GM20000 (cell line): ENCODE data around the gene ADD3.

Experiments
- DNase-seq: peaks from one replicate; pipeline ENCODE4 v3.0.0; 2012; ENCODE audit warnings: low spot score
- TF ChIP-seq, protein P1 (sequence below): IDR thresholded peaks from 2 replicates; pipeline ENCODE4 v1.5.1; 2012; ENCODE audit warnings: mild to moderate bottlenecking, control low read depth; ENCODE audit errors: extremely low read depth, missing control alignments

ADD3 gene

DNA sequence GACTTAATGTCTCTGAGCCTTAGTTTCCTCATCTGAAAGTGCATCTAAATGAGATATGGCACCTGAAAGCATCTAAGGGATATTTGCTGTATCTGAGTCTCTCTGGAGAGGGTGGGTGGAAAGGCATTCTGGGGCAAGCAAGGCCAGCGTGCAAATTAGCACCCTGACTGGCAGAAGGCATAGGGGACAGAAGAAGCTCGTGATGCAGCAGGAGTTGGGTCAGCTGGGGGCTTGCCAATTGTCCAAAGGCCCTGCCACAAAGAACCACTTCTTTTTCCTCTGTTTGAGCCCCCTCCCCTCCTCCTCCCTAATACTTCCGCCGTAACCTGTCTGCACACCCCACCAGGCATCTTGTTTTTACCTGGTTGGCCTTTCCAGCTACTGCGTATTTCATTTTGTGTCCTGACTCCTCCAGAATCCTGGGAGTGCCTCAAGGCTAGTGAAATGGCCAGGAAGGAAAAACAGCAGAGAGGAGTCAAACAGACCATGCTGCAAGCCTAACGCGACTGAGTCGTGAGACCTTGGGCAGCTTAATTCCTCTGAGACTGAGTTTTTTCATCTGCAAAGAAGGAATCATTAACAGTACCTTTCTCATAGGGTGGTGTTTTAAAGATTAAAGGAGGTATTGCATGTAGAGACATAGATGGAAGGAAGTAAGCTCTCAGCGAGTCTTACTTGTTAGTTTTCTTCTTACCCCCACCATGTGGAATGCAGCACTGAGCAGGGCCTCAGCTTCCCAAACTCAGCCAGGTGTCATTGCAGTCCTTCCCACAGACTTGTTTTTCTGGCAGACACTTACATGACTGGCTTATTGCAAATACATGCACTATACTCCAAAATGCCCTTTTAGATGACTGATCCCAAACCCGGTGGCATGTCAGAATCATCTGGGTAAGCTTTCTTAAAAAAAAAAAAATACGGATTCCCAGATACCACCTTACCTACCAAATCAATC, 150.5 kb downstream of the ADD3 start:
- DNase-seq = no peak
- TF ChIP-seq, protein P1, sequence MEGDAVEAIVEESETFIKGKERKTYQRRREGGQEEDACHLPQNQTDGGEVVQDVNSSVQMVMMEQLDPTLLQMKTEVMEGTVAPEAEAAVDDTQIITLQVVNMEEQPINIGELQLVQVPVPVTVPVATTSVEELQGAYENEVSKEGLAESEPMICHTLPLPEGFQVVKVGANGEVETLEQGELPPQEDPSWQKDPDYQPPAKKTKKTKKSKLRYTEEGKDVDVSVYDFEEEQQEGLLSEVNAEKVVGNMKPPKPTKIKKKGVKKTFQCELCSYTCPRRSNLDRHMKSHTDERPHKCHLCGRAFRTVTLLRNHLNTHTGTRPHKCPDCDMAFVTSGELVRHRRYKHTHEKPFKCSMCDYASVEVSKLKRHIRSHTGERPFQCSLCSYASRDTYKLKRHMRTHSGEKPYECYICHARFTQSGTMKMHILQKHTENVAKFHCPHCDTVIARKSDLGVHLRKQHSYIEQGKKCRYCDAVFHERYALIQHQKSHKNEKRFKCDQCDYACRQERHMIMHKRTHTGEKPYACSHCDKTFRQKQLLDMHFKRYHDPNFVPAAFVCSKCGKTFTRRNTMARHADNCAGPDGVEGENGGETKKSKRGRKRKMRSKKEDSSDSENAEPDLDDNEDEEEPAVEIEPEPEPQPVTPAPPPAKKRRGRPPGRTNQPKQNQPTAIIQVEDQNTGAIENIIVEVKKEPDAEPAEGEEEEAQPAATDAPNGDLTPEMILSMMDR = no peak

DNA sequence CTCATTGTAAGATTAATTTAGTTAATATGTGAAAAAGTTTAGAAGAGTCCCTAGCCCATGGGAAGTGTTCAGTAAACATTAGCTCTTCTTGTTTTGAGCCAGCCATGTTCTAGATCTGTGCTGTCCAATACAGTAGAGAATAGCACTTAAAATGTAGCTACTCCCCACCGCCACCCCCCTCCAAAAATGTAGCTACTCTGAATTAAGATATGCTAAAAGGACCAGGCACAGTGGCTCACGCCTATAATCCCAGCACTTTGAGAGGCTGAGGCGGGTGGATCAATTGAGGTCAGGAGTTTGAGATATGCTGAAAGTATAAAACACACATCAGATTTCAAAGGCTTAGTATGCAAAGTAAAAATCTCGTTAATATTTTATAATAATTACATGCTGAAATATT, 152.3 kb downstream of the ADD3 start:
- DNase-seq = no peak
- TF ChIP-seq, protein P1 = no peak

DNA sequence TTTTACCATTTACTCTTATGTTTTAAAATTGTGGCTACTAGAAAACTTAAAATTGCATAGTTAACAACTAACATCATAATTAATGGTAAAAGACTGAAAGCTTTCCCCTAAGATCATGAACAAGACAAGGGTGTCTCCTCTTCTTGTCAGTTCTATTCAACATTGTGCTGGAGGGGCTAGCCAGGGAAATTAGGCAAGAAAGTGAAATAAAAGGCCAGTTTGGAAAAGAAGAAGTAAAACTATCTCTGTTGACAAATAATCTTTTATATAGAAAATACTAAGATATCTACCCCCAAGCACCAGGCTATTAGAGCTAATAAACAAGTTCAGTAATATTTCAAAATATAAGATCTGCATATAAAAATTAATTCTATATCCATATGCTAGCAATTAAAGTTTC, 152.7 kb downstream of the ADD3 start:
- TF ChIP-seq, protein P1 = no peak
- DNase-seq = no peak

DNA sequence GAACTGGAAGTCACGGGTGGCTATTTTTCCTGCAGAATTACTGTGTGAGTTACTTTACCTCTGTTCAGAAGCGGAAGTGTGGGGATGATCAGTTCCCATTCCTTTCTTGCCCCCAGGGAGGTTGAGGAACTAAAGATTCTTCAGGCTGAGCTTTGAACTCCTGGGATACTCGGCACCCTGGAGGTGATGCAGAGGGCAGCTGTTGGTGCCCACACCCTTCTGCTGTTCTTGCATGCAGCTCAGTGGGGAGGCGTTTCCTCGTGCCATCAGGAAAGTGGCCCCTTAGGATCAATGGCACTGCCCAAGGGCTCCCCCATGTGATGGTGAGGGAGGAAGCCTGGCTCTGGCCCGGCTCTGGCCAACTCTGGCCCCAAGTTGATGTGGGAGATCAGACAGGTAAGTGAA, 155.0 kb downstream of the ADD3 start:
- no peak for DNase-seq
- TF ChIP-seq, protein P1 = no peak

DNA sequence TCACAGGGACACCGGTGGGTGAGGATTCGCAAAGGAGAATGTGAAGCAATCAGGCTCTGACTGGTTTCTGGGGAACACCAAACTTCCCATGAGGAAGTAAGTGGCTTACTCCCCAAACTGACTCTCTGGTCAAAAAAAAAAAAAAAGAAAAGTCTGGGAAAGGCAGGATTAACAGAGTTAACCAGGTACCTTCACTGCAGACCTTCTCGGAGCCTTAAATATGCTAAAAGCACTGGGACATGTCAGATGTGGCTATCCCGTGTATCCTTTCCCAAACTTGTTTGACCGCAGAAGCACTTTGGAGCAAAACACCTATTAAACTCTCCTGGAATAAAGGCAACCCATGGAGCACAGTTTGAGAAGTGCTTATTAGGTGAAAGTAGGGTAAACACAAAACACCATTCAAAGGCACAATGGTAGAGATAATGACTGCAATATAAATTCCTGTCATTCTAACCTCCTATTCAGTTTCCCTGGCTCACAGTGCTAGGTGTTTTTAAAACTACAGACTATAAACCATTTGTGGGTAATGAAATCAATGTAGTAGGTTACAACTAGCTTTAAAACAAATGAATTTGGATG, 155.5 kb downstream of the ADD3 start:
- TF ChIP-seq, protein P1 = no peak
- DNase-seq = no peak

DNA sequence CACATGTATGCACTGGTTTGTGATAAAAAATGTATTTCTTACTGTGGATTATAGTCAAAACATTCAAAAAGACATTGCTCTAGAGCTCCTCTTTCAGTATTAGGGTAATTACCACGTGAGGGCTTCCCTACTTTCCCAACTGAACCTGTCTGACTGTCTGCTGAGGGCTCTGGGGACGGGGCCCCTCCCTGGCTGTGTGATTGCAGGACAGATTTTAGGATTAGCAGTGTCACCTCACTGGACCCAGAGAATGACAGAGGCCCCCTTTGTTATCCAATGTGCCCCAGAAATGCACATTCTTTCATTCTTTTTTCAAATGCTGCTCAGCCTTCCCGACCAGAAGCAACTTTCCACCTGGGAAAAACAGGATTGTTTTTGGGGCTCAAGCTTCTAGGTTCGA, 156.1 kb downstream of the ADD3 start:
- TF ChIP-seq, protein P1 = no peak
- no peak for DNase-seq

DNA sequence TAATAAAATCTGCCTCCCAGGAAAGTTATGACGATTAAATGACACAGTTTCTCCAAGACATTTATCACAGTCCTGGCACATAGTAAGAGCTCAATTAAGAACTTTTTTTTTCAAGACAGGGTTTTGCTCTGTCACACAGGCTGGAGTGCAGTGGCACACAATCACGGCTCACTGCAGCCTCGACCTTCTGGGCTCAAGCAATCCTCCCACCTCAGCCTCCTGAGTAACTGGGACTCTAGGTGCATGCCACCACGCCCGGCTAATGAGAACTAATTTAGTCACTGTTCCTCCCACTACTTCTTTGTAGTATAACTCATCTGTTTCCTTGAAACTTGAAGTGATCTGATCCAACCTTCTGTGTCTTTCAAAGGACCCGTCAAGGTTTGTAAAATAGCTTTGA, 157.5 kb downstream of the ADD3 start:
- no peak for DNase-seq
- TF ChIP-seq, protein P1 = no peak
